ENCODE data around the gene RNF141. TPM values are rescaled to one million over a fixed set of nuclear protein-coding genes. Genes with fewer than 3 reads are reported as not detected.

Gene RNF141
- total RNA-seq, 2 experiments from 2014 or later: 8.2 to 20.1 TPM

DNA sequence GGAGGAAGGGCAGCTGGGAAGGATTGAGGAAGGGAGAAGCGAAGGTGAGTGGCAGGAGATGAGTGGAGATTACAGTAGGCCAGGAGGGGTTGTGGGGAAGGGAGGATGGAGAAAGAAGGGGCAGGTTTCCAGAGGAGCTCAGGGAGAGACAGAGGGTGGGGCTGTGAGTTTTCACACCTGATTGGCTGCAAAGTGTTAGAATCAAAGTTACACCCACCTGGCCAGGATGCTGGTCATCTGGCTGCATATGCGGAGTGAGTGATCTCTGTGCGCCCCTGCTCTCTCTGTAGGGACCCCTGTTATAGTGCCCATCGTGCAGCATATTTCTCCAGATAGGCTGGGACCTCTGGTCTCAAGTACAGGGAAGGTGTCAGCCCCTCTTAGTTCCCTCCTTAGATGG lies 67.6 kb downstream of the RNF141 start:
- H3K79me2 ChIP-seq (ENCODE audit: insufficient read depth, low read depth, low read length): no peaks in the 10 kb centered on the region
- intact Hi-C loops (cut with micrococcal nuclease; ENCODE audit: unreplicated experiment): no loop called here
- POLR2A ChIA-PET: interaction anchor here (0.6 to 0.8 kb wide), 2 partner anchors 13 to 1098 kb away, joined by 3 to 6 read pairs; no protein-coding TSS in a partner anchor

DNA sequence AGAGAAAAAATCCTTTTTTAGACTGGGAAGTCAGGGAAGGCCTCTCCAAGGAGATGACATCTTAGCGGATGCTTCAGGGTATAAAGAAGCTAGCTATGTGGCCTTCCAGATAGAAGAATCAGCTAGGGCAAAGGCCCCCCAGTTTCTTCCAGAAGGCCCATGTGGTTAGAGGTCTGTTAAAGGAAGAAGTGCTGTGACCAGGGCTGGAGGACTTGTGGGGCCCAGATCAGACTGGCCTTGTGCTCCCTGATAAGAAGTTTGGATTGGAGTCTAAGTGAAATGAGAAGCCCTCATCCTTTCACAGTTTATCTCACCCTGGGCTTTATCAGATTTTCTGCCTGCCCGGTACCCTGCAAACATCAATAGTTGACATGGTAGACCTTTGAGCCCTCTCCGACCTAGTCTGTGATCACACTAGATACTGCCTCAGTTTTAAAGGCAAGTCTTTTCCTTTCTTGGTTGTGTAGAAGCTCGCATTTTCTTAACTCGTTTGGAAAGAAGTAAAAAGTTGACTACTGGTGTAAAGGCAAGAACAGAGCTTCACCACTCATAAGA lies 78.2 kb downstream of the RNF141 start:
- Histone ChIP-seq H3K9me2 (ENCODE audit: insufficient read depth, low read length) (no peaks in the 10 kb centered on the region), H3K4me2 (ENCODE audit: low read length) (no peak overlapping the region), H3K4me1 (ENCODE audit: insufficient read depth, low read length, poor library complexity, severe bottlenecking) (peaks cover 35% of the 10 kb centered on the region), H4K20me1 (ENCODE audit: insufficient read depth, low read length) (no peaks in the 10 kb centered on the region), H3K4me3 (ENCODE audit: low read depth, low read length, poor library complexity, severe bottlenecking) (no peak overlapping the region), H3K27ac (ENCODE audit: low read depth, low read length, poor library complexity, severe bottlenecking) (no peak overlapping the region), H3K9me3 (ENCODE audit: low read length) (no peaks in the 10 kb centered on the region), H3K36me3 (ENCODE audit: insufficient read depth, low read length) (peaks cover 64% of the 10 kb centered on the region), H3K79me2 (ENCODE audit: insufficient read depth, low read depth, low read length) (peaks cover 34% of the 10 kb centered on the region), H2AFZ (ENCODE audit: low read length) (no peak overlapping the region)
- no peak for DNase-seq (ENCODE audit: low spot score)
- ChIA-PET CTCF (ENCODE audit: unreplicated experiment) (no interaction called here), POLR2A (interaction anchor here (0.6 to 1.6 kb wide), 2 partner anchors 78 to 1150 kb away, joined by 4 to 5 read pairs; partner anchors contain the start of gene RNF141)
- TF ChIP-seq EZH2phosphoT487 (IDR thresholded peaks at IDR 0.05; ENCODE audit: borderline replicate concordance, low read depth, low read length): no peak
- TF ChIP-seq, protein P1, sequence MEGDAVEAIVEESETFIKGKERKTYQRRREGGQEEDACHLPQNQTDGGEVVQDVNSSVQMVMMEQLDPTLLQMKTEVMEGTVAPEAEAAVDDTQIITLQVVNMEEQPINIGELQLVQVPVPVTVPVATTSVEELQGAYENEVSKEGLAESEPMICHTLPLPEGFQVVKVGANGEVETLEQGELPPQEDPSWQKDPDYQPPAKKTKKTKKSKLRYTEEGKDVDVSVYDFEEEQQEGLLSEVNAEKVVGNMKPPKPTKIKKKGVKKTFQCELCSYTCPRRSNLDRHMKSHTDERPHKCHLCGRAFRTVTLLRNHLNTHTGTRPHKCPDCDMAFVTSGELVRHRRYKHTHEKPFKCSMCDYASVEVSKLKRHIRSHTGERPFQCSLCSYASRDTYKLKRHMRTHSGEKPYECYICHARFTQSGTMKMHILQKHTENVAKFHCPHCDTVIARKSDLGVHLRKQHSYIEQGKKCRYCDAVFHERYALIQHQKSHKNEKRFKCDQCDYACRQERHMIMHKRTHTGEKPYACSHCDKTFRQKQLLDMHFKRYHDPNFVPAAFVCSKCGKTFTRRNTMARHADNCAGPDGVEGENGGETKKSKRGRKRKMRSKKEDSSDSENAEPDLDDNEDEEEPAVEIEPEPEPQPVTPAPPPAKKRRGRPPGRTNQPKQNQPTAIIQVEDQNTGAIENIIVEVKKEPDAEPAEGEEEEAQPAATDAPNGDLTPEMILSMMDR (conservative IDR thresholded peaks at IDR 0.05; ENCODE audit: low read length): no peak
- no TSS peak for BruUV-seq (replicated peaks)
- intact Hi-C loops (cut with micrococcal nuclease; ENCODE audit: unreplicated experiment): no loop called here

More for the DNA sequence above, 67.6 kb downstream of the RNF141 start:
- TF ChIP-seq EZH2phosphoT487 (IDR thresholded peaks at IDR 0.05; ENCODE audit: borderline replicate concordance, low read depth, low read length): no peak
- TF ChIP-seq, protein P1 (conservative IDR thresholded peaks at IDR 0.05; ENCODE audit: low read length): no peak
- no peaks in the 10 kb centered on the region for H3K9me3 ChIP-seq (ENCODE audit: low read length)
- H3K4me1 ChIP-seq (ENCODE audit: insufficient read depth, low read length, poor library complexity, severe bottlenecking): no peaks in the 10 kb centered on the region
- H3K9me2 ChIP-seq (ENCODE audit: insufficient read depth, low read length): no peaks in the 10 kb centered on the region
- H3K4me2 ChIP-seq (ENCODE audit: low read length): no peak overlapping the region
- H2AFZ ChIP-seq (ENCODE audit: low read length): no peak overlapping the region
- no peak overlapping the region for H3K27ac ChIP-seq (ENCODE audit: low read depth, low read length, poor library complexity, severe bottlenecking)
- no peak overlapping the region for H3K4me3 ChIP-seq (ENCODE audit: low read depth, low read length, poor library complexity, severe bottlenecking)
- H4K20me1 ChIP-seq (ENCODE audit: insufficient read depth, low read length): no peaks in the 10 kb centered on the region
- BruUV-seq (replicated peaks): no TSS peak
- DNase-seq (ENCODE audit: low spot score): no peak
- CTCF ChIA-PET (ENCODE audit: unreplicated experiment): no interaction called here
- peaks cover 47% of the 10 kb centered on the region for H3K36me3 ChIP-seq (ENCODE audit: insufficient read depth, low read length)

Other genes with a start within 250 kb of the RNF141 start
- gene SBF2, start 247.0 kb downstream of the RNF141 start, total RNA-seq (2014; rRNA removed; shearing (Covaris generic)): 12.4 and 14.3 TPM in 2 replicates
- gene SBF2, start 247.0 kb downstream of the RNF141 start, total RNA-seq (2022): 12.9 and 15.2 TPM in 2 replicates
- 4.9 and 5.9 TPM in 2 replicates for gene ADM, start 236.1 kb downstream of the RNF141 start, total RNA-seq (2014; rRNA removed; shearing (Covaris generic))
- 0.20 and 0.46 TPM in 2 replicates for gene ADM, start 236.1 kb downstream of the RNF141 start, total RNA-seq (2022)
- 9.4 and 13.5 TPM in 2 replicates for gene AMPD3, start 85.9 kb downstream of the RNF141 start, total RNA-seq (2014; rRNA removed; shearing (Covaris generic))
- 17.0 and 25.6 TPM in 2 replicates for gene AMPD3, start 85.9 kb downstream of the RNF141 start, total RNA-seq (2022)
- gene LYVE1, start 27.5 kb upstream of the RNF141 start, total RNA-seq (2014; rRNA removed; shearing (Covaris generic)): not detected in 2 replicates
- gene LYVE1, start 27.5 kb upstream of the RNF141 start, total RNA-seq (2022): not detected in 2 replicates
- gene IRAG1, start 152.6 kb upstream of the RNF141 start, total RNA-seq (2014; rRNA removed; shearing (Covaris generic)): not detected in 2 replicates
- not detected in 2 replicates for gene IRAG1, start 152.6 kb upstream of the RNF141 start, total RNA-seq (2022)
- 15.3 and 19.3 TPM in 2 replicates for gene CTR9, start 210.1 kb upstream of the RNF141 start, total RNA-seq (2014; rRNA removed; shearing (Covaris generic))
- 25.5 and 29.5 TPM in 2 replicates for gene CTR9, start 210.1 kb upstream of the RNF141 start, total RNA-seq (2022)